ENCODE measurements around the gene LRRC7. TPM values are rescaled to one million over a fixed set of nuclear protein-coding genes. Genes with fewer than 3 reads are reported as not detected.
A peak's percentile ranks its signal among the peaks of the same experiment; 100 is the strongest.
"Not testable (repeated sequence)": the region's sequence is repeated elsewhere in the genome, so short reads cannot be mapped to it uniquely, and the experiment has no call there.

Gene LRRC7
- total RNA-seq, 1 donor from 2014 or later: 0.05 TPM

DNA sequence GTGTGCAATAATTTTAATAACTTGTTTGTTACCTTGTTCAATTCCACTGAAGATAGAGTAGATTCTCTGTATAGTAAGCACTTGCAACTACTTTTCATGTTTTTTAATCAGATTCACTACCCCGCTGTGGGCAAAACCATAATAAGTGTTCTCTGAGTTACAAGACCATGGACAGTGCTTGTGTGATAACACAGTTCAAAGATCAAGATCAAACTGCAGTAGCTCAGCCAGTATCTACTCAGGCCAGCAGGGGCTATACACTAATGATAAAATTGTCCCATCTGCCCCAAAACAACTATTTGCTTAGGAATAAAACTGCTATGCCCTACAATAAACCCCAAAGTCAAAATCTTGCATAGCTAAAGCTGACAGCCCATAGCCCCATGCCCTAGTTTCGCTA, 129.6 kb downstream of the LRRC7 start:
- DNase-seq (ENCODE audit: low read depth): no peak

GRCh38 chr1:69700770-69701169, 133.0 kb downstream of the LRRC7 start:
- peak; percentile 19 for DNase-seq (ENCODE audit: low read depth)

DNA sequence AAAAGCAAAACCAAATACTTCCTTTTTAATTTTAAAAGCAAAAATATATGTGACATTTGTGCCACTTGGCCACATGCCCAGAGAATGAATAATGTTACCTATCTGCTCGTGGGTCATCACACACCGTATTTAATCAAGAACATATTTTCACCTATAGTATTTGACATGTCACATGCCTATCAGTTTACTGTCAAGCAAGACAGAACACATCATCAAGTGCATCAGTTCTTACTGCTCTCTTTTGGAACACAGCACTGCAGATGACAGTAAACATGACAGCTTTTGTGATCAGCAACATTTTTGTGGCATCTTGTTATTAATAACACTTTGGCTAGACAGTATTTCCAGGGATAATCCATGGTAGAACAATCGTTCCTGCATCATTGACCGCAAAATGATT, 134.4 kb downstream of the LRRC7 start:
- DNase-seq (ENCODE audit: low read depth): no peak

- DNase-seq (ENCODE audit: low read depth): no peak
These were observed 138.8 kb downstream of the LRRC7 start for GRCh38 chr1:69706473-69706872.

GRCh38 chr1:69707103-69707502, 139.4 kb downstream of the LRRC7 start:
- DNase-seq (ENCODE audit: low read depth): no peak

DNA sequence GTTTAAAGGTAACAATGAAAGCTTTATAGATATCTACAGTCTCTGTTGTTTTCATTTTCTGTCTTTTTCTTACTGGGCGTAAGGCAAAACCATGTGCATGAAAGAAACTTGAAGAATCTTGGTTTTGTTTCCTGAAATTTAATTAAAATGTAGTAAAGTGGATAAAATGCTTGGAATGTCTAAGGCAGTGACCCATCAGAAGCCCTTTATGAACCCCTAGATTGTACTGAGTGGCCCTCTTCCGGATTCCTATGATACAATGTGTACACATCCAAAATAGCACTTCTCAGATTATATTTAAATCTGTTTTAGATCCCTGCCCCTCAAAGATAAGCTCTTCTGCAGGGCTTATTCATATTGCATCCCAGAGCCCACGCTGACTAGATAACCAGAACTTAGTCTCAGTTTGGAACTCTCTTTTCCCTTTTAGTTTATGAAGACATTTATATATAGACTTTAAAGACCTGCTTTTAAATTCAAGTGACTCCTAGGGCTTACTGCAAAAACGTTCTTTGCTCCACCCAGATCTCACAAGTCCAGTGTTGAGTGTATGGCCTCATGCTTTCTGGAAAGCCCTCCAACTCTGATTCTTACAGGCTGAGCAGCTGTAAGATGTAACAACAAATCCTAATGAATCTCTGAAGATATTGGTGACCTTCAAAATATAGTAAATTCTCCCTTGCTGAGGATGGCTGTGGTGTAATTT, 142.9 kb downstream of the LRRC7 start:
- DNase-seq (ENCODE audit: low read depth): no peak

- peak; percentile 7 for DNase-seq (ENCODE audit: low read depth)
These were observed 143.6 kb downstream of the LRRC7 start for GRCh38 chr1:69711190-69711930.

GRCh38 chr1:69717834-69718233, 150.1 kb downstream of the LRRC7 start:
- not testable (repeated sequence) for DNase-seq (ENCODE audit: low read depth)

GRCh38 chr1:69728206-69728605, 160.5 kb downstream of the LRRC7 start:
- no peak for DNase-seq (ENCODE audit: low read depth)

DNA sequence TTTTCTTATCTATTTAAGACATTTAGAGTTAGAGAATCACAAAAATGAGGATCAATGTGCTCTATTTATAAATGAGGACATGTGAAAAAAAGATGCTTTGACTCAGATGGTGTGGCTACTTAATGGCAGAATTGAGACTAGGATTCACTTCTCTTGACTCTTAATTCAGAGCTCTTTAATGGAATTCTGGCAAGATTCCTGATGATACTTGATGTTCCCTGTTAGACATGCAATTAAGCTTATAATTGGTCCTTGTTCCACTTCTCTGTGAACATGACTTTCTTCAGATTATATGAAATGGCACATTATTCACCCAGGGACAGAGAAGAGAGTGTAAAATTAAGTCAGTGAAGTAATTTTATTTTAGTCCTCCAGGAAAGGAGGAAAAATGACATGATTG, 165.3 kb downstream of the LRRC7 start:
- no peak for DNase-seq (ENCODE audit: low read depth)

GRCh38 chr1:69737527-69738185, 169.9 kb downstream of the LRRC7 start:
- DNase-seq (ENCODE audit: low read depth): peak; percentile 72

DNA sequence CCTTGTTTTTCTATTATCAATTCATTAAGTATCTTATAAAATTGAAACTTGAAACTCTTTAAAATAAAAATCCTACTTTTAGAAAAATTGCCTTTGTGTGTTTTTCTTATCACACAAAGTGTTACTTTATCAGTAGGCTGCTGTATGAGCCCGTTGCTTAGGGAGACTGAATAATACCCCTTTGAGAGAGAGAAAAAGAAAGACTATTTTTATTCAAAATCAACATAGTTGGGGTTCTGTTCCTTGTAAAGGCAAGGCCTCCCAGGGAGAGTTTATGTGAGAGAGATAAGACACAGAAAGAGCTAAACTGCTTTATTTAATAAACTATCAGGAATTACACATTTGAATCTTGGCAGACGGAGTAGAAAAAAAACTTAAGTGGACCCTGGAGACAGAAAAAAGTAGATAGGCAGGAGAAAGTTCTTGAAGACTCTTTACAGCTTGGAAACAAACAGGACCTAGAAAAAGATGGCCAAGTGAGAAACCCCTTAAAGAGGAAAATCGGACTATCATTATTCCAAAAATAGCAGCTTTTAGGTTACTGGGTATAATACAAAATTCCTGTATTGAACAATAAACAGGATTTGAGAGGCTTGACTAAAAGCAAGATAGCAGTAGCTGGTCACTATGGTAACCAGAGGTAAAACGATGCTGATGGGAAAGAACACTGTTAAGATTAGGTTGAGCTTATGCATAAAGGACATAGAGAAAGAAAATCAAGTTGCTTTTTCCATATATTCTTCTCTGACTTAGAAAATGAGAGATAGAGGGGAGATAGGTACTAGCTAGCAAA, 170.9 kb downstream of the LRRC7 start:
- no peak for DNase-seq (ENCODE audit: low read depth)

GRCh38 chr1:69739251-69739605, 171.5 kb downstream of the LRRC7 start:
- no peak for DNase-seq (ENCODE audit: low read depth)

DNA sequence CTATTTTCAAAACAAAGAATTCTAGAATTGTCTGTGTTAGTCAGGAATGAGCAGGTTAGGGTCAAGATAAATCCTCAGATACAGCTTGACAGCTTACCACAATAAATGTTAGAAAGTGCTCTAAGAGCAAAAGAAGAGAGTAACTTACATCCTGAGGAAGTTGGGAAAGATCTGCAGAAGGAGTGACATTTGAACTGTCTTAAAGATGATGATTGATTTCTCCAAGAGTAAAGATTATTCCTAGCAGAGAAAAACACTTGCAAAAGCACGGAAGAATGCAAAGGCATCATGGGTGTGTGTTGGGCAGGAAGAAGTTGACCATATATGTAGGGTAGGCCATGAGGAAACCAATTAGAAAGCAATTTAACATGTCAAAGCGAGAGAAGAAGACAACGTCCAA, 175.4 kb downstream of the LRRC7 start:
- DNase-seq (ENCODE audit: low read depth): no peak

DNA sequence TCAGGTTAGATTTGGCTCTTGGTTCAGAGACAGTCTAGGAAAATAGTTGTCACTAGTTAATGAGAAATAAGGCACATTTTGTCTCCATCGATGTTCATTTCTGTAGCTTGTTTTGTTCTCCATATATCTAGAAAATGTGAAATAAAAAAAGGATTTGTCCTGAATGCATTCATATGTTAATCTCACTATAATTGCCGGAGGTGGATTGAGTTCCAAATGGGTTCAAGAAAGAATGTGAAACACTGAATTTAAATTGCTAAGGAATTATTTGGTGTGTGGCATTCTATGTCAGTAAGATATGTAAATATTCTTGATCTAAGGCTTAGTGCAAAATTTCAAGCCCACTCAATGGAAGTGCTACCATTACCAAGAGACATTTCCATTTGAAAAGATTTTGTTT, 176.7 kb downstream of the LRRC7 start:
- no peak for DNase-seq (ENCODE audit: low read depth)

- DNase-seq (ENCODE audit: low read depth): no peak
These were observed 179.5 kb downstream of the LRRC7 start for GRCh38 chr1:69747207-69747606.

- DNase-seq (ENCODE audit: low read depth): no peak
These were observed 182.9 kb downstream of the LRRC7 start for GRCh38 chr1:69750638-69751037.

DNA sequence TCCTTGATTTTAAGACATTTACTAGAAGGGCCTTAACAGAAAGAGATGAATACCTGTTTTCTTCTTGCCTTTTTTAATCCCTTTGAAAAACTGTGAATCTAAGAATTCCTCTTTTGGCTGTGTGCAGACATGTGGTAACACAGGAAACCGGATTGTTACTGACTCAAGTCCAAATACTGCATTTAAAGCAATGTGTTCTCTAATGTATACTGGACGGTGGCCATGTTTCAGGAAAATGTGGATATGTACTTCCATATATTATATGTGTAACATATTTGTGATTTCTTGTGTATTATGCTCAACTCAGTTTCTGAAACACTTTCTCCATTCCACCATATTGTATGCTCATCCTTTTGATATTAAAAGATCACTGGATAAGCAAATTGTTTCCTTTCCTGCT, 185.1 kb downstream of the LRRC7 start:
- DNase-seq (ENCODE audit: low read depth): no peak

GRCh38 chr1:69754521-69754920, 186.8 kb downstream of the LRRC7 start:
- no peak for DNase-seq (ENCODE audit: low read depth)

DNA sequence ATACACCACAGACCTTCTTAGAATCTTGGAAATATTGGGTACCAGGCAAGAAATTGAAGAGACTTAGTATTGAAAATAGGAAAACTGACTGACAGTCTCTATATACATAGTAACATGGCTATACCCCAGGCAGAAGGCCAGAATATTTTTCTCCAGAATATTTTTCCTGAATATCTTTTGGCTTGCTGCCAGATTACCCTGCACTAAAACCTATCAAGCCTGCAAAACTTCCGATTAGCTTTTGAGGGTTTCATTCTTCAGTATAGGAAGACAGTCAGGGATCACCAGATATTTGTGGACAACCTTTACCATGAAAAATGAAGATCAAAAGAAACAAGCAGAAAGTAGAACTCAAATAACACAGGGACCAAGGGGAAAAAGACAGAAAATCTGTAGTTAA, 187.9 kb downstream of the LRRC7 start:
- no peak for DNase-seq (ENCODE audit: low read depth)

DNA sequence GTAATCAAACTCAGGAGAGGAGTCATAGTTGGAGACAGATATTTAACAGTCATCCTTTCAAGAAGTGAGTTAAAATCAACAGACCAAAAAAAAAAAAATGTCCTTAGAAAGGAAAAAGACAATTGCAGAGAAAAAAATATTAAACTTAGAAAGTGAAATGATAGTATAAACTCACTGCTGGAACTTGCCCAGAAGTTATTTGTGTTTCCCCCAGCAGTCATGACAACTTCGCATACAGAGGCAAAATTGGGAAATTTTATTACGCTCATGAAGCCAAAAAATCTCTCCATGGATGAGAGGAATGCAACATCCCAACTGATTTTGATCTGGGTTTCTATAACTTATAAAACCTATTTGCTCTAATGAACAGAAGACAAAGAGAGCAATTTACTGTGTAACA, 198.2 kb downstream of the LRRC7 start:
- DNase-seq (ENCODE audit: low read depth): no peak

Data from renal cortical epithelial cell (primary cell).